ENCODE results near the gene TMA7. TPM values are rescaled to one million over a fixed set of nuclear protein-coding genes. Genes with fewer than 3 reads are reported as not detected.

TMA7 gene
- total and polyA plus RNA-seq, 2 of the 13 experiments (the other 11 are each of a cell fraction or from before 2014, with no cell fraction given) = 100 to 486 TPM

DNA sequence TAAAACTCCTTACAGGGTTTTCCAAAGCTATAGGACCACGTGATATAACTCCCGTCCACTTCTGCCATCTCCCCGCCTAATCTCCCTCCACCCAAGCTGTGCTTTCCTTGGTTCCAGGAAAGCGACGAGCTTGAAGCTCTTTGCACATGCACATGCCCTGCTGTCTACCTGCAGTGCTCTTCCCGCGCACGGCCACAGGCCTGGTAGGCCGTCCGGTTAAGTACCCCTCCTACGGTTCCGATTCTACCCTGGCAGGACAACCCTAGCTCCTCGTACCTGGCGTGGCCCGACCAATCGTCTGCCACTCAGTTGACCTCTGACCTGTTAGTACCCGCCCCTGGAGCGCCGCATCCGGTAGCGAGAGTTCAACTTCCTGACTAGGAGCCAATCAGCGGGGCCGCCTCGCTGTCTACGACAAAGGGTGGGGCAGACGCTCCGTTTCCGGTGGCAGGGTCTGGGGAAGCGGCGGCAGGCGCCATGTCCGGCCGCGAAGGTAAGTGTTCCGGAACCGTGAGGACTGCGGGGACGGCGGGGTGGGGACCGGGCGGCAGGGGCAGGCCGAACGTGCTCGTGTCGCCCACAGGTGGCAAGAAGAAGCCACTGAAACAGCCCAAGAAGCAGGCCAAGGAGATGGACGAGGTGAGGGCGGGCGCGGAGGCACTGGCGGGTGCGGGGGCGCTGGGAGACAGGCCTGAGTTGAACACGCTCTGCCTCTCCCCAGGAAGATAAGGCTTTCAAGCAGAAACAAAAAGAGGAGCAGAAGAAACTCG lies at the start of gene TMA7, which contains the start of gene CCDC51 (continued):
- TF ChIP-seq, protein P1, sequence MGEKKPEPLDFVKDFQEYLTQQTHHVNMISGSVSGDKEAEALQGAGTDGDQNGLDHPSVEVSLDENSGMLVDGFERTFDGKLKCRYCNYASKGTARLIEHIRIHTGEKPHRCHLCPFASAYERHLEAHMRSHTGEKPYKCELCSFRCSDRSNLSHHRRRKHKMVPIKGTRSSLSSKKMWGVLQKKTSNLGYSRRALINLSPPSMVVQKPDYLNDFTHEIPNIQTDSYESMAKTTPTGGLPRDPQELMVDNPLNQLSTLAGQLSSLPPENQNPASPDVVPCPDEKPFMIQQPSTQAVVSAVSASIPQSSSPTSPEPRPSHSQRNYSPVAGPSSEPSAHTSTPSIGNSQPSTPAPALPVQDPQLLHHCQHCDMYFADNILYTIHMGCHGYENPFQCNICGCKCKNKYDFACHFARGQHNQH (CRISPR knock-in tag; IDR thresholded peaks at IDR 0.05) = peak; percentile 62; the same call in 1 of the 2 replicates
- TF ChIP-seq SCMH1 (CRISPR knock-in tag; IDR thresholded peaks at IDR 0.05; ENCODE audit: borderline replicate concordance) (no peak), TCF7L2 (IDR thresholded peaks at IDR 0.05; ENCODE audit: low read depth, low read length) (no peak), BRCA1 (CRISPR knock-in tag; IDR thresholded peaks at IDR 0.05) (no peak), ZFP90 (CRISPR knock-in tag; IDR thresholded peaks at IDR 0.05; ENCODE audit: borderline replicate concordance) (no peak), FOXA3 (CRISPR knock-in tag; IDR thresholded peaks at IDR 0.05) (peak; percentile 43; the same call in 1 of the 2 replicates), MLXIP (CRISPR knock-in tag; IDR thresholded peaks at IDR 0.05; ENCODE audit: borderline replicate concordance) (no peak), DMTF1 (CRISPR knock-in tag; IDR thresholded peaks at IDR 0.05) (no peak), RXRB (CRISPR knock-in tag; IDR thresholded peaks at IDR 0.05; ENCODE audit: borderline replicate concordance) (peak; percentile 52; the same call in 1 of the 2 replicates), ZKSCAN8 (CRISPR knock-in tag; IDR thresholded peaks at IDR 0.05; ENCODE audit: borderline replicate concordance) (no peak), ZNF30 (CRISPR knock-in tag; IDR thresholded peaks at IDR 0.05) (0 out of 2 replicates have a peak, but pooled peaks have one; percentile 41), ZNF652 (CRISPR knock-in tag; IDR thresholded peaks at IDR 0.05; ENCODE audit: borderline replicate concordance, low read depth) (no peak), ZNF570 (CRISPR knock-in tag; IDR thresholded peaks at IDR 0.05; ENCODE audit: borderline replicate concordance) (no peak), SP5 (CRISPR knock-in tag; IDR thresholded peaks at IDR 0.05; ENCODE audit: borderline replicate concordance, low read depth) (peak; percentile 29; the same call in 1 of the 2 replicates), CENPT (CRISPR knock-in tag; IDR thresholded peaks at IDR 0.05; ENCODE audit: low read depth) (no peak), SNAPC2 (CRISPR knock-in tag; IDR thresholded peaks at IDR 0.05) (peak; percentile 19; the same call in 1 of the 2 replicates), BRD4 (CRISPR knock-in tag; IDR thresholded peaks at IDR 0.05) (peak; percentile 23; the same call in 1 of the 2 replicates), ZNF121 (CRISPR knock-in tag; IDR thresholded peaks at IDR 0.05) (no peak), ZNF780A (CRISPR knock-in tag; IDR thresholded peaks at IDR 0.05) (no peak), CBFB (CRISPR knock-in tag; IDR thresholded peaks at IDR 0.05) (peak; percentile 82; the same call in 1 of the 2 replicates), FOSL1 (CRISPR knock-in tag; IDR thresholded peaks at IDR 0.05; ENCODE audit: borderline replicate concordance) (no peak)
- TF ChIP-seq, protein P2, sequence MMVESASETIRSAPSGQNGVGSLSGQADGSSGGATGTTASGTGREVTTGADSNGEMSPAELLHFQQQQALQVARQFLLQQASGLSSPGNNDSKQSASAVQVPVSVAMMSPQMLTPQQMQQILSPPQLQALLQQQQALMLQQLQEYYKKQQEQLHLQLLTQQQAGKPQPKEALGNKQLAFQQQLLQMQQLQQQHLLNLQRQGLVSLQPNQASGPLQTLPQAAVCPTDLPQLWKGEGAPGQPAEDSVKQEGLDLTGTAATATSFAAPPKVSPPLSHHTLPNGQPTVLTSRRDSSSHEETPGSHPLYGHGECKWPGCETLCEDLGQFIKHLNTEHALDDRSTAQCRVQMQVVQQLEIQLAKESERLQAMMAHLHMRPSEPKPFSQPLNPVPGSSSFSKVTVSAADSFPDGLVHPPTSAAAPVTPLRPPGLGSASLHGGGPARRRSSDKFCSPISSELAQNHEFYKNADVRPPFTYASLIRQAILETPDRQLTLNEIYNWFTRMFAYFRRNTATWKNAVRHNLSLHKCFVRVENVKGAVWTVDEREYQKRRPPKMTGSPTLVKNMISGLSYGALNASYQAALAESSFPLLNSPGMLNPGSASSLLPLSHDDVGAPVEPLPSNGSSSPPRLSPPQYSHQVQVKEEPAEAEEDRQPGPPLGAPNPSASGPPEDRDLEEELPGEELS (CRISPR knock-in tag; IDR thresholded peaks at IDR 0.05) = no peak
